HG03457 (cell line): ENCODE results near the gene ZNF304.

ENCODE experiments used
- ATAC-seq: cut with Tn5 transposase; IDR thresholded peaks from one replicate; pipeline ENCODE4 v1.9.1; 2021; ENCODE audit warnings: moderate number of reproducible peaks; ENCODE audit not compliant: unreplicated experiment

Gene ZNF304

DNA sequence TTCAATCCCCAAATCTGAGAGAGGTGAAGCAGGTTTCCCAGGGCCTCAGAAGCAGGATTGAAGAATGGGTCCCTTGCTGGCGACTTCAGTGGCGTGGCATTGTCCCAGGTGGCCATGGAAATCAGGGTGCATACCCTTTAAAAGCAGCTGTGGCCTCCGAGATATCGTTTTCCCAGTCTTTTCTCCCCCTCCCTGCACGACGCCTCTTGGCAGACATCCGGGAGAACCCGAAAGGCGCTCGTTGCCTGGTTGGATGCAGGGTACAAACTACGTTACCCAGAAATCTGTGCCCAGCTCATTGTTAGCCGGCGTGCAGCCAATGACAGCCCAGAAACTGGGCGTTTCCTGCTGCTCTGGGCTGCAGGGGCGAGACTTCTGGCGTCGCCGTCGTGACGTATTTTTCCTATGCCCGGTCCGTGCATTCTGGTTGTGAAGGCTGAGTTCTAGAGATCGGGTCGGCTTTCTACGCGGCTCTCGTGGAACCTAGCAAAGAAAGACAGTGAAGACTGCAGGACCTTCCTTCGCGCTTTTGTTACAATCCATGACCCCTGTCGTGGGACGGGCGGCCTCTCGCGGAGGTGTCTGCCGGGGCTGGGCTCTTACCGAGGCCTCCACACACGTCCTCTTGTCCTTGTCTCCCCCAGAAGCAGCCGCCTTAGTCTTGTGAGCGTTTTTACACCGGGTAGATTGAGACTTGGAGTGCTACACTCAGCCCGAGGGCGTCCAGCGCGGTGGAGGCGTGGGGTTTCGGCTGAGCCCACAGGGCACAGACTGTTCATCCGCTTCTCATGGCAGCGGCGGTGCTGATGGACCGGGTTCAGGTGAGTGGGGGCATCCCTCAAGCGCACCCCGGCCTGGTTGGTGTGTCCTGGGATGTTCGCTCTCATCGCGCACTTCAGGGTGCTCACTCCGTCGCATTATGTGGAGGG is at the start of gene ZNF304:
Gene ZNF304, plus strand, starts transcription at position 395 of the 929 bp plus-strand sequence. Its CDS starts 394 bp downstream, at position 789.
- ATAC-seq = peak; percentile 85

DNA sequence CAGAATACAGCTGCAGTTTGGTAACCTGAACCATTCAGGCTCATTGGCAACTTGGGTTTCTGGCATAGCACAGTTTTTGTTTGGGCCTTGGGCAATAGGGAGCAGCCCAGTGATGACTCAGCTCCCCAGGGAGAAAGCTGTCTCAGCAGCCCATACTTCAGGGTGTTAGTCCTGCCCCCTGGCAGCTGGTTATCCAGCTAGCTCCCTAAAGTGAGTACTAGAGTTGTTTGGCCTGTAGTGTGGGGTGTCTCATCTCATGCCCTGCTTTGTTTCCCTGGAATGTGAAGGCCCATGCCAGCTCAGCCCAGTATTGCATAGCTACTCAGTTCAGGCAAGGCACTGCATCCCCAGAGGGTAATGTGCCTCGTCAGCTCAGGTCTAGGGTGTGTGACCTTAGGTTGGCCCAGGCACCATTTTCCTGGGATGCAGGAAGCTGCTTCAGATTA is 49.0 kb upstream of the ZNF304 start:
- no peak for ATAC-seq

- no peak for ATAC-seq
These were observed 48.2 kb upstream of the ZNF304 start for GRCh38 chr19:57302727-57303401.

- ATAC-seq = no peak
These were observed 46.0 kb upstream of the ZNF304 start for GRCh38 chr19:57305056-57305455.

DNA sequence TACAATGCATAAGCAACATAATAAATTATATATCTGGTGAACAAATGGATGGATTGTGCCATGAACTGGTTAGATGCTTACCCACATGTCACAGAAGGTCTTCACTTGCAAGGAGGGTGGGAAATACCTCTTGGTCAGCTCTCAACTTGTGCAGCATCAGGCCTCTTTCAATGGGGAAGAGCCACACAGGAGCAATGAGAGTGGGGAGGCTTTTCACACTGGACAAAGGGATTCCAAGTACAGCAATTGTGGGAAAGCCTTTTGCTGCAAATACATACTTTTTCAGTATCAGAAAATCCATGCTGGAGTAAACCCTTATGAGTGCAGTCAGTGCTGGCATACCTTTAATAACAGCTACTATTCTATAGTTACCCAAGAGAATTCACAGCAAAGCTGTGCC is 42.6 kb upstream of the ZNF304 start:
- ATAC-seq = no peak

- ATAC-seq = no peak
These were observed 40.3 kb upstream of the ZNF304 start for GRCh38 chr19:57310792-57311191.

DNA sequence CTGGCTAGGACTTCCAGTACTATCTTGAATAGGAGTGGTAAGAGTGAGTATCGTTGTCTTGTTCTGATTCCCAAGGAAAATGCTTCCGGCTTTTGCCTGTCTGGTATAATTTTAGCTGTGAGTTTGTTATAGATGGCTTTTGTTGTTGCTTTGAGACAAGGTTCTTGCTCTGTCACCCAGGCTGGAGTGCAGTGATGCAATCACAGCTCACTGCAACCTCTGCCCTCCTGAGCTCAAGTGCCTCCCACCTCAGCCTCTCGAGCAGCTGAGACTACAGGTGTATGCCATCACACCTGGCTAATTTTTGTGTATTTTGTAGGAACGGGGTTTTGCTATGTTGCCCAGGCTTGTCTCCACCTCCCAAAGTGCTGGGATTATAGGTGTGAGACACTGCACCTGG is 36.9 kb upstream of the ZNF304 start:
- no peak for ATAC-seq

DNA sequence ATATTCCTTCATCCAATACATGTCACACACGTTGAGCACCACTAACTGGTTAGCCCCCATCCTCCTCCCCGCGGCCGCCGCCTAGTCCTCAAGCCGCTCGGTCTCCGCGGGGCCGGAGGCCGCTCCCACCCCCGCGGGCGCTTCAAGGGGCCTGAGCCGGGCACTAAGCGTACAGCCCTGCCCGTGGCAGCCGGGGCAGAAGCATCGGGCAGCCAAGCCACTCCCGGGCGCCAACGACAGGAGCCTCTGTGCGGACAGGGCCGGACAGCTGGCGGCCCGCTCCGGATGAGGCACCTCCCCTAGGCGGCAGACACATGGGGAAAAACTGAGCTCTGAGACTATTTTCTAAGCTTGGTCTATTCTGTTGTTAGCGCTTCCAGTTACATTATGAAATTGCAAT is 33.6 kb upstream of the ZNF304 start:
- ATAC-seq = no peak

- no peak for ATAC-seq
These were observed 31.2 kb upstream of the ZNF304 start for GRCh38 chr19:57319869-57320179.

DNA sequence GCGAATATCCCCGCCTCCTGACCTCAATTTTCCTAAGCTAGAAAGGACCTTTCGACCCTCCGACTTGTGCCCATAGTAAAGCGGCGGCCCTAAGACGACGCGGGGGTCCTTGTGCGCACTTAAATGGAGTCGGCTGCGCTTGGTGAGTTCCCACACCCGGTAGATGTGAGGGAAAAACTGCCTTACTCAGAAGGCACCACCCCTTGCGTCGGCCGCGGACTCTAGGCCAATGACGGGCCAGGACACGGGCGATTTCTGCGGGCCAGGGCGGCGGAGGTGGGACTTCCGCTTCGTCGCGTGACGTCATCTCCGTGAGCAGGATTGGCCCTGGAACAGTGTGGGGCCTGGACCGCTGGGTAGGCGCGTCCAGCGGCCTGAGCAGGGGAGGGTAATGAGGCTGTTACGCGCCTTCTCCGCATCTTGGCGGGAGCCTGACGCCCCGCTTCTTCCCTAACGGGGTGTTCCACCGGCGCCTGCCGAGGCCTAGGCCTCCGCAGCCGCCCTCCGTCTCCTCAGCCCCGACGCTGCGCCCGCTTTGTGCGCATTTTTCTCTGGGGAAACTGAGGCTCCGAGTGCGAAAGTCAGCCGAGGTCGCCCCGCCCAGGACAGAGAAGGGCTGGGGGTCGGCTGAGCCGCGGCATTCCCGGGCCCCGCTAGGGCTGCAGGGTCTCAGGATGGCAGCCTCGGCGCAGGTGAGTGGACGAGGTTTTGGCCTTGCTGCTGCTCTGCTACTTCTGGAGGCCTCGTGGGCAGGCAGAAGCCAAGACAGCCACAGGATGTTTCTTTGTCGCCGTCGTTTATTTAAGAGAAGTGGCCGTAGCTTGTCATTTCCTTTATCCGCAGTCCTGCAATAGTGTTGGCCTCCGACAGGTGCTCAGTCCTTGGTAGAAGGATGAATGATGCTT is 30.6 kb upstream of the ZNF304 start, which contains the start of gene ZNF543:
Gene ZNF543, plus strand, starts transcription at position 293 of the 905 bp plus-strand sequence. Its CDS starts 382 bp downstream, at position 675.
- ATAC-seq = peak; percentile 92

DNA sequence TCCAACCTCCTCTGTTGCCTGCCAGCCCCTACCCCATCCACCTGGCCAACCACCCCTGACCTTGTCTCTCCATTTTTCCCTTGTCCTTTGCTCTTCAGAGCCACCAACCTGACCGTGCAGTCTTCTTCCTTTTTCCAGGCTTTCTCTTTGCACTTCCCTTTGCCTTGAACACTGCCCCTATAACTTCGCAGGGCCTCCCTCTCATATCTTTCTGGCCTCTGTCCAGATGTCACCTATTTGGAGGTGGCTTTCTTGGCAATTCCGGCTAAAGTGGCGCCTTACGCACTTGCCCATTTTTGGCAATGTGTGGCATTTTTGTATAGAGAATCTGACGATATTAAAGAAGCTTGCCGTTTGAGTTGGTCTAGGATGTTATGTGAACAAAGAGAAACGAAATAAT is 30.0 kb upstream of the ZNF304 start:
- no peak for ATAC-seq

DNA sequence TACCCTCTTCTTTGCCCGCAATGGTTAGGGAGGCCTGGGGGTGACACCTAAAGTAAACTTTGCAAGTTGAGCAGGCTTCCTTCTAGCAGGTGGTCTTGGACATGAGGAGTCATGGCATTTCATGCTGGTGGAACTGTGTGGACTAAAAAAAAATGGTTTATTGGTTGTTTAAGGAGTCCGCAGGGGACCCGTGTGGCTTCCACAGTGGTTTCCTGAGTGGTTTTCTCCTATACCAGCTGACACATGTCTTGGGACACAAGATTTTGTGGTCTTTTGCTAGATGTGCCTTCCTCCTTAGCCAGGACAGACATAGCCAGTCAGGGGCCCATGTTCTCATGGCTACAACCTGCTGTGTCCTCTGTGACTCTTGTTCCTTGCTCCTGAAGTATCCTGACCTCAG is 29.3 kb upstream of the ZNF304 start:
- ATAC-seq = no peak

- ATAC-seq = no peak
These were observed 26.1 kb upstream of the ZNF304 start for GRCh38 chr19:57324992-57325391.

- no peak for ATAC-seq
These were observed 23.1 kb upstream of the ZNF304 start for GRCh38 chr19:57327993-57328392.

DNA sequence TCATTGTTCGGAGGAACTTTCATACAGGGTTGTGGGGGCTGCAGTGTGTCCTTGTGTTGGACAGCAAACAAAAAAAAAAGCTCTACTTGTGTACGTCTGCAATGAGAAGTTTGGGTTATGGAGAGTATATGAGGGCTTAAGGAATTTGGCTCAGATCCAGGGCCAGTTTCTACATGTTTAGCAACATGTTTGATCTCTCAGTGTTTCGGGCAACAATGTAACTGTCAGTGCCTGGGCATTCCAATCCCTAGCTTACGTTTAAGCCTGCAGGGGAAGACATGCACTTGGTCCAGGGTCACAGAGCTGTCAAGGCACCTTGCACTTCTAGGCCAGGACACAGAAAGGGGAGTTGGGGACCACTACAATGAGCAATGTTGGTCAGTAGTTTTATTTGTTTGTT is 16.9 kb upstream of the ZNF304 start:
- no peak for ATAC-seq

DNA sequence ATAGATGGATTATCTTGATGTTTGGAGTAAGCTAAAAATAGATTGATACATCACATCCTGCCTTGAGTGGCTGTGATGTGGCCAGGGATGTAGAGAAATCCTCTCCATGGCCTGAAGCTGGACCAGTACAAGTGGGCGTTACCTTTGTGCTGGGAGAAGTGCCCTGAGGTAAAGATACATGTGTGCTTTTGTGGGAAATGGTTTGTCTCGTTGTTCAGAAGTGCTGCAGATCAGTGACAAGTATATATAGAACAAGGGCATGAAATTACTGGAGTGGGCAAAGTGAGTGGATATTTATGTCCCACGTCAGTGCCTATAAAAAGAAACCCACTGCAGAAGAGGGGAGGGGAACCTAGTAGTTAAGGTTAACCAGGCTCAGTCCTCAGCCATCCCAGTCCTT is 12.2 kb upstream of the ZNF304 start:
- ATAC-seq = no peak

- ATAC-seq = no peak
These were observed 8.5 kb upstream of the ZNF304 start for GRCh38 chr19:57342582-57342981.

DNA sequence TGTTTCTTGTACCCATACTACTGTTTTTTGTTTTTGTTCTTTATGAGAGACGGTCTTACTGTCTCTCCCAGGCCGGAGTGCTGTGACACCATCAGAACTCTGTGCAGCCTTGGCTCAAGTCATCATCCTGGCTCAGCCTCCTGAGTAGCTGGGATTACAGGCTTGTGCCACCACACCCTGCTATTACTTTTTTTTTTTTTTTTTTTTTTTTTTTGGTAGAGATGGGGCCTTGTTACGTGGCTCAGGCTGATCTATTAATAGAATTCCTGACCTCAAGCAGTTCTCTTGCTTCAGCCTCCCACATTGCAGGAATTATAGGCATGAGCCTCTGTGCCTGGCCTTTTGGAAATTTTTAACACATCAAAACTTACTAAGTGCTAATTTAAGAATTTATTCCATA is 2.9 kb upstream of the ZNF304 start:
- no peak for ATAC-seq

GRCh38 chr19:57351867-57352266 is 796 bp downstream of the ZNF304 start:
- ATAC-seq = no peak

DNA sequence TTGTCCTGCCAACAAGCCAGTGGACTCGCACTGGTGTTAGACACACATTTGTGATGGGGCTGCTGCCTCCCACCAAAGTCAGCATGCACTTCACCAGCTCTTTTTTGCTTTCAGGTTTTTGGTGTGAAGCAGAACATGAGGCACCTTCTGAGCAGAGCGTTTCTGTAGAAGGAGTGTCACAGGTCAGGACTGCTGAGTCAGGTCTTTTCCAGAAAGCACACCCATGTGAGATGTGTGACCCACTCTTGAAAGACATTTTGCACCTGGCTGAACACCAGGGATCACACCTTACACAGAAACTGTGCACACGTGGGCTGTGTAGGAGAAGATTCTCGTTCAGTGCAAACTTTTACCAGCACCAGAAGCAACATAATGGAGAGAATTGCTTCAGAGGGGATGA is 4.8 kb downstream of the ZNF304 start:
- no peak for ATAC-seq

- ATAC-seq = no peak
These were observed 6.3 kb downstream of the ZNF304 start for GRCh38 chr19:57357406-57357805.
